GM21390 (cell line): Measurements from ENCODE around the gene COX10.
A peak's percentile ranks its signal among the peaks of the same experiment; 100 is the strongest.

Experiments
- ATAC-seq: cut with Tn5 transposase; IDR thresholded peaks from one replicate; pipeline ENCODE4 v1.9.1; 2021; ENCODE audit not compliant: unreplicated experiment

COX10 gene

DNA sequence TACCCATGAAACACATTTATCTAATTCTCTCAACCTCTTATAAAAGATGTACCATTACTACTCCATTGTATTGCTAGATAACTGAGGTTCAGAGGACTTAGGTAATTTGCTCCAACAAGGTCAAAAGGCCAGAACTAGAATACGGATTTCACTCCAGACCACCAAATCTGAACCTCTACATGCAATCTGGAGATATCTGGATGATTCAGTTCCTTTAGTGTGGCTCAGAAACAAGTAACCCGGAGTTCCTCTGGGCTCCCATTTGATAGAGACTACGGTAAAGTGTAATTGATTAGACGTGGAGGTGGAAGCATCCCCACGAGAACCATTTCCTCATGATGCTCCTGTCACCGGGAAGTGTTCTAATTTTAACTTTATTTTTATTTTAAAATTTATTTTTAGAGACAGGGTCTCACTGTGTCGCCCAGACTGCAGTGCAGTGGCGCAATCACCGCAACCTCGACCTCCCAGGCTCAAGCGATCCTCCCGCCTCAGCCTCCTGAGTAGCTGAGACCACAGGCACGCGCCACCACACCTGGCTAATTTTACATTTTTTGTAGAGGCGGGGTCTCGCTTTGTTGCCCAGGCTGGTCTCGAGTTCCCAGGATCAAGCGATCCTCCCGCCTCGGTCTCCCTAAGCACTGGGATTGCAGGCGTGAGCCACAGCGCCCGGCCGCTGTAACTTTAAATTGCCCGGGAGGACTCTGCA lies 608 bp upstream of the COX10 start:
- peak; percentile 17 for ATAC-seq

DNA sequence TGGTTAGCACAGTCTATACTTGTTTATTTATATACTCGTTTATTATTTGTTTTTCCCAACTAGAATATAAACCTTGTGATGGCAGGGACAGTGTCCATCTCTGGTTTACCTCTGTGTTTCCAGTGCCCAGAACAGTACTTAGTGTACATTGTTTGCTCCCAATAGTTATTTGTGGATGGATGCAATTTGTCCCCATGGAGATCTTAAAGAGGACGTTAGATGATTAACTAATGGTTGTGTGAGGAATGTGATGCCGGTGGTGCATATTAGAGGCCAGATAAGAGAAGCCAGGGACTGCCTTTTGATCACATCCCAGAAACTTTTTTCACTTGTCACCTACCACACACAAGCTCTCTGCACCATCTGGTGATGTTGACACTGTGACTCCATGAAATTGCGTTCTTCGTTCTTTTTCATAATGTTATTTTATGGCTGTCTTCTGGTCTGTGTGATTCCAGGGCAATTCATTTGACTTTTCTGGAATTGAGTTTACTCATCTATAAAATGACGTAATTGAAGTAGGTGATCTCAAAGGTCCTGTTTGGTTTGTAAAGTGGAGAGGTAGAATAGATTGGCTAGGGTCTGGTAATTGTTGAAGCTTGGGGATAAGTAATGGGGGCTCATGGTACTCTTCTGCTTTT lies 1.2 kb downstream of the COX10 start:
- no peak for ATAC-seq

DNA sequence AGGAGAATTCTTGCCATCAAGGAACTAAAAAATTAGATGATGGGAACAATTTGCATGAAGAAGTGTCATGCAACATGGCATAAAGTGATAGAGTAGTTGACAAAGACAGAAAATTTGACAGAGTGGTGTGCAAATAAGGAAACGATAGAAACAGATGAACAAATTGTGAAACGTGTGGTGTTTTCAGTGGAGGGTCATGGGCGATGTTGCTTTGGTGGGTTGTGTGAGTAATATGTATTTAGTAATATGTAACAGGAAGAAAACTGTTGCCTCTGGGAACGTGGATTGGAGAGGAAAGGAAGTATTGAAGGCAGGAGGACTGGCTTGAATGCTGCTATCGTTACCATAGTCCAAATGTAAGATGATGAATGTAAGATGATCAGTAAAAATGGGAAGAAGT lies 3.6 kb downstream of the COX10 start:
- ATAC-seq = no peak

DNA sequence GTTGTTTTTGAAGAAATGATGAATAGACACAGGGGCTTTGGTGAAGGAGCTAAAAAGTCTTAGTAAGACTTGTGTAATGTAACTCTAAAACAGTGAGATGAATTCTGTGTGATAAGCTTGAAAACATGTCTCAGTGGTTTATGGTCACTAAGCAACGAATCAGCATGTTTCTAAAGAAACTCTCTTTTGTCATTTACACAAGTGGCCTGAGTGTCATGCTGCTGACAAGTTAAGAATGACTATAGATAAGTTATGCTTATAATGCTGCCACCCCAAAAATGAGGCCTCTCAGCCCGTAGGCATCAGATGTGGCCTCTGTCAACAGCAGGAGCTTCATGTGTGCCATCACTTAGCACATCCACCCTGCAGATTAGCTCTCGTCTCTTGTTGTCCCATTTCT lies 8.7 kb downstream of the COX10 start:
- ATAC-seq = no peak

DNA sequence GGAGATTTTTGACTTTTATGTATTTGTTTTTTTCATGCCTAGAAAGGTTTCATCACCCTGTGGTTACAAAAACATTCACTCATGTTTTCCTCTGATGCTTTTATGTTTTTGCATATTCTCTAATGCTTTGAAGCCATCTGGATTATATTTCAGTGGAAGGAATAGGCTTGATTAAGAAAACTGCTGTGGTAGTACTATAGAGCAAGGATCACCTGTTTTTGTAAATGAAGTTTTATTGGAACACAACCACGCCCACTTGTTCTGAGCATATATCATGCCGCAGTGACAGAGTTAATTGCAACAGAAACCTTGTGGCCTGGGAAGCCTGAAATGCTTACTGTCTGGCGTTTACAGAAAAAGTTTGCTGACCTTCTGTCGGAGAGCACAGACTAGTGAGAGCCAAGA lies 11.5 kb downstream of the COX10 start:
- ATAC-seq = no peak

DNA sequence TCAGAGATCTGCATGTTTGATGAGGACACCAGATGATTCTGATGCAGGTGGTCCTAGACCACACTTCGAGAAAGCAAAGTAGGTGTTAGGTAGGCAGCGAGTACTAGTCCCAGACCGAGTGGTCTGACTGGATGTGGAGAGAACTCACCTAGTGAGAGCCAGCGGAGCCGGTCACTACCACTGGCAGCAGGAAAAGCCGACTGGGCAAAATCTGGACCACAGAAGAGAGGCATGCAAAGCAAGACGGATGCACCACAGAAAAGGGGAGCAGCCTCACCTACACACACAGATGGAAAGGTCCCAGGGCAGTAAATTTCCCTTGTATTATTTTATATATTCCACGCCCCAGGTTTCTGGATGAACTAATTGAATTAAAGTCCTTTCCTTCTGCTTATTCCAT lies 13.5 kb downstream of the COX10 start:
- ATAC-seq = no peak

DNA sequence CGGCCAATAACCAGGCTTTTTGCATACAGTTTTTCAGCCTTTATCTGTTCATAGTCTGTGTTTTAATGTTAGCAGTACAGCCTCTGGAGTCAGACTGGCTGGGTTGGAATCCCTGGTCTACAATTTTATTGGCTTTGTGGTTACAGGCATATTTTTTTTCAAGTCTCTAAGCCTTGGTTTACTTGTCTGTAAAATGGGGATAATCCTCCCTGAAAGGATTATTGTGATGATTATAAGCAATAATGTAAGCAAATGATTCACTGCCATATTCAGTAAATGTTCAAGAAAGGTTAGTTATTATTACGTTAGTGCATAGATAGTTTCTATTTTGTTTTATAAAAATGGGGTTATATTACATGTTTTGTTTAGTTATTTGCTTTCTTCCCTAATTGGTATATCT lies 15.7 kb downstream of the COX10 start:
- ATAC-seq = no peak

DNA sequence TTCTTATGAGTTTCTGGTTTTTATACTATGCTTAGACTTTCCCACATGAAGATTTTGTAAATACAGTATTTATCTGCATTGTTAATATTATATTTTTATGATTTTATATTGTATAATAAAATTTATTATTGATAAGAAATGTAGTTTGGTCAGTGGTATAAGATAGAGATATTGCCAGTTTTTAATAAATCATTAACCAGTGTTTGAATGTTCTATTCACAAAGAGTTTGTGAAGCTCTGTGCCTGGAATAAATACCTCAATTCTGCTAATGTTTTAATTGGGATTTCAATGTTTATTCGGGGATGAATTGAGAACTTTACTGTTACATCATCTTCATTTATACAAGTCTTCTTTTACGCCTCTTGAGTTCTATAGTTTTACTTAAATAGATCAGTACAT lies 16.9 kb downstream of the COX10 start:
- no peak for ATAC-seq

DNA sequence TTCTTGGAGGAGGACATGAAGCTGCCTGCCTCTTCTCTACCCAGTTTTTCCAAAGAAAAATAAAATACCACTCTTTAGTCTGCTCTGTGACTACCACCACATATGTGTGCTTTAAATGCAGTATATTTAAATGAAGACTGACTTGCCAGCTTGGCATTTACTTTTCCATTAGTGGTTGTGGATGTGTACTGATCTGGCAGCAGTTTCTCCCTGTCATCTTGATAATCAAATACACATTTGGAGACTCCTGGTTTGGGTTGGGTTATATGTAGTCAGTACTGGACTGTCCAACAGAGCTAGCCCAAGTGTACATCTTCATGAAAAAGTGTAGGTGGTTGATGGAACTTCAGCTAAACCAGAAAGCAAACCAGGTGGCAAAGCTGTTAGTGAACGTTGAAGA lies 19.9 kb downstream of the COX10 start:
- ATAC-seq = no peak

DNA sequence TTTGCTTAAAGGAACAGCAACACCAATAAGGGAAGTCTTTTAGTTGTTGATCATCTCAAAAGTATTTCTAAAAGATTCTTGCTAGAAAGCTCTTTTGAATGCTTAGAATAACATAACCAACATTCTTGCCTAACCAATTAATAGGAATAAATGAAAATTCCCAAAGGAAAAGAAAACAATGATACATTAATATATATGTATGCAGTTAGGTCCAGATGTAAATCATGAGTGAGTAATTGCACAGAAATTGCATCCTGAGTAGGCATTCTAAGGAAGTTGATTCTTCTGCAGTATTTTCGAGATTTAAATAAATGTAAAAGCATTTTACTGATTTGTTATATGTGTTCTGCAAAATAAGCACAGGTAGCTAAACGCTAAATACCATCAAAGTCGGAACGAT lies 22.1 kb downstream of the COX10 start:
- no peak for ATAC-seq

DNA sequence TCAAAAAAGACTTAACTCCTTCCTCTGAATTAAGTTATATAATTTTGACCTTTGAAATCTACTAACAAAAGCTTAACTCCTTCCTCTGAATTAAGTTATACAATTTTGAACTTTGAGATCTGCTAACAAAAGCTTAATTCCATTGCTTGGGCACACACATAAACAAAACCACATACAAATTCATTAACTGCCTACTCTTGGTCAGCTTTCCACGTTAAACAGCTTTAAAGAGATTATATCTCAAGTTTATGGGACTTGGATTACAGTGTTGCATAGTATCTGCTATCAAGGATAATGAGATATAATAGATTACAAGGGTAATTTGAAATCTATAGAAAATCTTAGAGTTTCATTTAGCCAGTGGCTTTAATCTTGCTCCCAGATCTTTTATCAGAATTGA lies 23.5 kb downstream of the COX10 start:
- no peak for ATAC-seq

DNA sequence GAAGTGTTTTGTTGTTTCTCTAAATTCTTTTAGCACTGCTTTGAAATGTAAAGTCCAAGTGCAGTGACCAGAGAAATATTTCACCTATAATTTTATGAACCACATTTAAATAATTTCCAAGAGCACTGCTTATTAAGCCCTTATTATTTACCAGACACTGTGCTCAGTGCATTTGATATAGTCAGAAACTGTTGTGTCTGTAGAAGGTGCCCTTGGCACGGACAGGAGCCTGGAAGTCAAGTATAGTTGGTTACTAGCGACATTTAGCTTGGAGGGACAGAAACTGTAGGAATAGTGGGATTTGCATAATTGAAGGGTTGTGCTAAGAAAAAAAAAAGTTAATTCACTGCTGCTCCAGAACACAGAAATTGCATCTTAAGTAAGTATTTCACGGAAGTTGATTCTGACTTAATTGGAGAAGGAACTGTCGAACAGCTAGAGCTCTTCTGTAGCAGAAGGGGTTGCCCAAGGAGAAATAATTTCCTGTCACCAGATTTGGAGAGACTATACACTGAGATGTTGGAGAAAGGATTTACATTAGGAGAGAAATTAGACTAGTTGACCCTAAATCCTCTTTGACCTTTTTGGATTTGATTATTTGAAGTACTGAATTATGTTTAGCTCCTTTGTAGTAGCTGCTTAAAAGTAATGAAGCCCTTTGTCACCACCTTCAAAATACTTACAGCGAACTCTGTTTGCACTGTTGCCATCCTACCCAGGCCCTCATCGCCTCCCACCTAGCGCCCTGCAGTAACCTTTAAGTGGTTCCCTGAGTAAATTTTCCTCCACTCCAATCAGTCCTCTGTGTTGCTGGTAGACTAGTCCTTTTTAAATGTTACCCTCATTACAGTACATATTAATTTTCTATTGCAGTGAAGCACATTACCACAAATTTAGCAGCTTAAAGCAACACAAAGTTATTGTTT lies 25.6 kb downstream of the COX10 start:
- no peak for ATAC-seq

DNA sequence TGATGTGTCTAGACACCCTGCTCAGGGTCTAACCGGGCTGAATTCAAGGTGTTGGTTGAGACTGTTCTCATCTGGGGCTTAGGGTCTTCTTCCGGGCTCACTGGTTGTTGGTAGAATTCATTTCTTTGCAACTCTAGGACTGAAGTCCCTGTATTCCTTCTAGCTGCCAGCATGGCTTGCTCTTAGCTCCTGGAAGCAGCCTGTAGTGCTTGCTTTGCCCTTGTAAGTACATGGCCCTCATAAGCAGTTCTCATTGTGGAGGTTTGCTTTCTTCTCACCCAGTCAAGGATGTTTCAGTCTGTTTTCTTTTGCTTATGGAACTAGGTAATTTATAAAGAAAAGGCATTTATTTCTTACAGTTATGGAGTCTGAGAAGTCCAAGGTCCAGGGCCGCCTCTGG lies 26.3 kb downstream of the COX10 start:
- ATAC-seq = no peak

DNA sequence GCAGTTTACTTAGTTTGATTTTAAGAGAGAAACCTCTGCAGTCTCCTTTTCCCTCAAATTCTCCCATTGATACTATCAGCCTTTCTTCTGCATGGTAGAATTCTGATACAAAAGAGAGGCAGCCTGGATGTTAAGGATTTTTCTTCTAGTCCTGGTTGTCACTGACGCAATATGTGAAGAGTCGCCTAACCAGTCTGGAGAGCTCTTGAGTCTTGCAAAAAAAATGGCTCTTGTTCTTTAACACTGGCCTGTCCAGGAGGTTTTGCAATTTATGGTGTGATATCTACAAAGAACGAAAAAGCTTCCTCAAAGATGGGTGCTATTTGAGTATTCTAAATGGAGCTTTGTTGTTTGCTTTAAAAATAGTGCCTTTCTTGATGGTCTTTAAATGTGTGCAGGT lies 28.9 kb downstream of the COX10 start:
- no peak for ATAC-seq

DNA sequence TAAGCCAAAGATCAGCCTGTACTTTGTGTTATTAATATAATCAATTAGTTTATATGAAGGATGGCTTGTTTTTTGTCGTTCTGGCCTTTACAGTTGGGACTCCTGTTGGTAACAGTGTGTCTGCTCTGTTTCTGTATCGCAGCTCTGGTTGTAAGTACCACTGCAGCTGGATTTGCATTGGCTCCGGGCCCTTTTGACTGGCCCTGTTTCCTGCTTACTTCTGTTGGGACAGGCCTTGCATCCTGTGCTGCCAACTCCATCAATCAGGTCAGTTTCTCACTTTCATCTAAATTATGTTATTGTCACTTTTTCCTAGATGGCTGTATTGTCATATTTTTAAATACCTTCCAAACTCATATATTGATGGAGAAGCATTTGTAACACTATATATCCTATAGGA lies 32.7 kb downstream of the COX10 start:
- ATAC-seq = no peak

DNA sequence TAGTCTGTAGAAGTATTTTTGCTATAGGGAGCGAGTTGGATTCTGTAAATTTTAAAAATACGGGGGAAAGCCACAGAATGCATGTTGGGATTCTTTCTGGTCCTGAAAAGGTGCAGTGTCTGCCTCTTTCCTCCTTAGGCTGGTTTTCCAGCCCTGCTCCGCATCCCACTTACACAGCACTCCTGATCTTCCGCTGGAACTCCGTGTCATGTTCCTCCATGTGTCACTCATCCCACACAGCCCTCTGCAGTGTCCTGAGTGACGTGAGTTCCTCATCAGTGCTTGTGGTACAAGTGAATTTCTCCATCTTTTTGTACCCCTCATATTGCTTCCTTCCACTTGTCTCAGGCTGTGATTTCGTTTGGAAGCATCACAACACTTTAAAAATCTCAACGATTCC lies 34.5 kb downstream of the COX10 start:
- ATAC-seq = no peak

DNA sequence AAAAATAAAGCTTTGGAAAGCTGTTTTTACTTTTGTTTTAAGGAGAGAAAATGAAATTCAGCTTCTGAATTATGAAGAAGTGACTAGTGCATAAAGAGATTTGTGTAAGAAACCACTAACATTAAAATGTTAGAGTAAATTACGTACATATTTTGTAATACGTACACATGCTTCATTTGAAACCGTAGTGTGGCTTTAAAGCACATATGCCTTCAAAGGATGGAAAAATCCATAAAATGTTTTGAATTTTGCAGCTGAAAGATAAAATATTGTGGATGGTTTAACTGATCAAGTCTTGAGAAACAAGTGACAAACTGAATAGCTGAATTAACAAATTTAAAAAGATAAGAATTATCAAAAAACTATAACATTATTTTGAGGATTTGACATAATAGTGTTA lies 35.4 kb downstream of the COX10 start:
- ATAC-seq = no peak

DNA sequence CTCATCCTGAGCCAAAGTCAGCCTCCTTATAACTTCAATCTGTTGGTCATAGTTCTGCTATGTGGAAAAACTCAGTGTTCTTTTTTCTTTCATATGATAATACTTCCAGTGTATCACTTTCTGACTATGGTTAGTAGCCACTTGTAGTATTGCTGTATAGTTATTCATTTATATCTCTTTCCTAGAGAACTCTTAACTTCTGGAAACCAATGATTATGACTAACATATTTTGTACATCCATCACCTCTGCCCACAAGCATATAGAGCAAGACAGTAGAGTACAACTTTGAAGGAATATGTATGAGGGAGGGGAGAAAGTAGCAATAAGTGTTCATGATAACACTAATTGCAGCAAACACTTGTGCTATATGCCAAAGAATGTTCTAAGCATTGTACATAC lies 38.6 kb downstream of the COX10 start:
- no peak for ATAC-seq

DNA sequence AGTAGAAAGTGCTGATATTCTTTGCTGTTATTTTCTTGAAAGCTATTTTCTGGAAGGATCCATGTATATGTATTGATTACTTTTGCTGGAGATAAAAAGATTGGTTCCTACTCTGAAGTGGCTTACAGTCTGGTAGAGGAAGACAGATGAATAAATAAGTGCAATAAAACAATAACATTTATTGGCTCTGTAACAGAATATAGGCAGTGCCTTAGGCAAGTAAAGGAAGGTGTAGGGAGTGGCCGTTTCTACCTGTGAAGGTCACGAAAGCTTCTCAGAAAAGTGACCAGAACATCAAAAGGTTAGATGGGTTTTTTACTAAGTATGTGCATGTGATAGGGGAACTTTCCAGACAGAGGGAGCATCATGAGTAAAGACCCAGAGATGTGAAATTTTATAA lies 43.1 kb downstream of the COX10 start:
- no peak for ATAC-seq

DNA sequence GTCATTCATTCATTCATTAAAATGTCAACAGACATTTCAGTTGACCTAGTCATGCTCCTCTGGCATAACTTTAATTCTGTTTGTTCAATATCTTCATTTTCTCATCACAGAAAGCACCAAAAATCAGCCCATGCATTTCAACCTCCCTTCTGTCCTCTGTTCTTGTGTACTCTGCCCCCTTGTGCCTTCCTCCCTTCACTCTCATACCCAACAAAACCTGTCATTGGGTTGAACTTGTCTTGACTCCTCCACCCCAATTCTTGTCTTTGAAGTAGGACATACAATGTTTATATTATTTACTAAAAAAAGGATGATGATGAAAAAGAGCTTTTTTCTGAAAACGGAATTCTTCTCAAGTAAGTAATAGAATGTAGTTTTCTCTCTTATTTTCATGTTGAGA lies 43.8 kb downstream of the COX10 start:
- ATAC-seq = no peak

DNA sequence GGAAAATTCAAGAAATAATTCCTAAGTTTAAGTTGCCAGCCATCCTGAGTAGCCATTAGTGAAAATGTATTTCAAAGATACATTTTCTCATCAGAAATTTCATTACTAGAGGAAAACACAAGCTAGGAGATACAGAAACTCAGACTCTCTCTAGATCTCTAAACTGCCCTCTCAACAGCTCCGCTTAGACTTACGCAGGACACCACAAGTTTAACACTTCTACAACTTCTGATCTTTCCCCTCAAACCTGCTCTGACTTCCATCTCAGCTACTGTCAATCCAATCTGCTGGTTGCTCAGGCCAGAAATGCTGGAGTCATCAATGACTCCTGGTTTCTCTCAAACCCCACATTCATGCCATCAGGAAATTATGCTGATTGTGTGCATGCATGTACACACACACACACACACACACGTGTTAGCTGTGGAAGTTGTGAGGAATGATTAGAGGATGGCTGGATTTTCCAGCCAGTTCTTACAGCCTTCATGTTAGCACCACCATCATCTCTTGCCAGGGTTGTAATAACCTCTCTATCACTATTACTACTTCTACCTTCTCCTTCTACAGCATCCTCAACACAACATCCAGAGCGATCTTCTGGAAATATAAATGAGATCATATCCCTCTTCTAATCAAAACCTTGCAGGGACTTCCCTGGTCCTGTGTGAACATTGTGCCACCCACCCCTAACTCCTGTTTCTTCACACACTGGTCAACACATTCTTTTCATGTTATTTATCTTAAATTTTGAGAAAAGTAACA lies 47.1 kb downstream of the COX10 start:
- no peak for ATAC-seq
